Fibroblast of villous mesenchyme (primary cell): ENCODE results near the gene GCDH. TPM values are rescaled to one million over a fixed set of nuclear protein-coding genes. Genes with fewer than 3 reads are reported as not detected.
A peak's percentile ranks its signal among the peaks of the same experiment; 100 is the strongest.

Experiments used
- DNase-seq: peaks from one replicate; pipeline ENCODE4 v3.0.0-alpha.2; 2010; ENCODE audit warnings: low read depth
- H3K4me3 ChIP-seq: 2 replicates; pipeline ENCODE4 v1.5.1; 2011; ENCODE audit warnings: low read depth, mild to moderate bottlenecking, low read length
- CTCF ChIP-seq: IDR thresholded peaks from 2 replicates; pipeline ENCODE4 v1.5.1; 2012; ENCODE audit warnings: low read depth, mild to moderate bottlenecking, low read length; ENCODE audit not compliant: insufficient read depth
- total RNA-seq: library from RNA; depleted of rRNA; stranded (reverse); fragments of >200 nt; gene quantifications from 2 replicates; pipeline ENCODE4 v1.2.3, GENCODE V29; 2012

The GCDH gene
- total RNA-seq, 1 donor, result 17.3 TPM

GRCh38 chr19:12873891-12874745, 16.8 kb upstream of the GCDH start:
- DNase-seq, result no peak

DNA sequence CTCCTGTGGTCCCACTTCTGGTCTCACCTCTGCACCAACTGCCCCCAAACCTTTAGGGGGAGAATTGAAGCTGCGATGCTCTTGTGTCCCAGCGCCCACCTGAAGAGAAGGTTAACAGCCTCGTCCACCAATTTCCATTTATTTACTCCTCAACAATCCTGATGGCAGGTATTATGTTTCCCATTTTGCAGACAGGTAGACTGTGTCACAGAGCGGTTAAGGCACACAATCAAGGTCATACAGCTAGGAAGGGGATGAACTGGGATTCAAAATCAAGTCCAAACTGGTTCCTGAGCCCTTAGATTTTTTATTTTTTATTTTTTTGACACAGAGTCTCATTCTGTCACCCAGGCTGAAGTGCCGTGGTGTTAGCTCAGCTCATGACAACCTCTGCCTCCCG, 15.9 kb upstream of the GCDH start:
- no peak for TF ChIP-seq CTCF
- no peak overlapping the region for H3K4me3 ChIP-seq
- DNase-seq, result no peak

More at GRCh38 chr19:12873891-12874745, 16.8 kb upstream of the GCDH start:
- H3K4me3 ChIP-seq, result no peak overlapping the region
- TF ChIP-seq CTCF, result no peak

GRCh38 chr19:12880551-12881171, 10.3 kb upstream of the GCDH start:
- peak overlapping the region; percentile 76 for H3K4me3 ChIP-seq
- peak; percentile 28 for DNase-seq
- TF ChIP-seq CTCF, result no peak

GRCh38 chr19:12881172-12881808, 9.7 kb upstream of the GCDH start, which contains the start of gene DNASE2:
Gene DNASE2 (minus strand): TSS chr19:12881449. CDS start chr19:12881375, 74 bp downstream.
- DNase-seq, result peak; percentile 94
- H3K4me3 ChIP-seq, result peak within 1 kb of the TSS; percentile 76
- no peak for TF ChIP-seq CTCF

GRCh38 chr19:12882589-12882988, 8.4 kb upstream of the GCDH start:
- H3K4me3 ChIP-seq, result no peak overlapping the region
- DNase-seq, result no peak
- TF ChIP-seq CTCF, result no peak

DNA sequence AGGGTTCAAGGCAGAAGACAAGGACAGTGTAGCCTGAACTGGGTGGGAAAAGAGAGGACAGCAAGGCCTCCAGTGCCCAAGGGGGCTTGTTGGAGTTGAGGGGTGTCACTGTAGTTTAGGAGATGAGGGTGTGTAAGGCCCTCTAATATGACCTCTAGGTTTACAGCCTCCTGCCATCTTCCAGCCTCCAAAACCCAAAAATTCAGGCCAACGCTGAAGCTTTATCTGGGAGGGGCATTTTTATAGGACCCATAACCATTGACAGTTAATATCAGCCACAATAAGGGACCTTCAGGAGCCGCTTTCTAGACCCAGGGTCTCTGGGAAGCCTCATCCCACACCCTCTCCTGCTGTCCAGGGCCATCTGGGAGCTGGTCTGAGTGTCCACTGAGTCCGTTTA, 6.8 kb upstream of the GCDH start:
- H3K4me3 ChIP-seq, result no peak overlapping the region
- no peak for DNase-seq
- no peak for TF ChIP-seq CTCF
